Testis (tissue), 3 donors: ENCODE measurements around the gene GABRR3. TPM values are rescaled to one million over a fixed set of nuclear protein-coding genes. Genes with fewer than 3 reads are reported as not detected.

Experiments used
- DNase-seq: peaks from one replicate; pipeline ENCODE4 v3.0.0-alpha.2; 2019
- H3K27ac ChIP-seq, 2 donors: fragments of 200-600 bp; sonication (generic); one replicate each; pipeline ENCODE4 v1.5.1; 2019
- H3K27me3 ChIP-seq: fragments of 200-600 bp; sonication (generic); one replicate; pipeline ENCODE4 v1.5.1; 2019
- H3K36me3 ChIP-seq: fragments of 200-600 bp; sonication (generic); one replicate; pipeline ENCODE4 v1.5.1; 2017; ENCODE audit warnings: low read depth; ENCODE audit errors: missing control alignments
- H3K4me1 ChIP-seq: fragments of 200-600 bp; sonication (generic); one replicate; pipeline ENCODE4 v1.5.1; 2019
- H3K4me3 ChIP-seq, 2 donors: fragments of 200-600 bp; sonication (generic); one replicate each; pipeline ENCODE4 v1.5.1; 2017 to 2019
- H3K9me3 ChIP-seq: fragments of 200-600 bp; sonication (generic); one replicate; pipeline ENCODE4 v1.5.1; 2017
- CTCF ChIP-seq, 3 experiments: fragments of 450-650 bp in 2 of 3; fragments of 200-600 bp in 1 of 3; sonication (generic) in 1 of 3; IDR thresholded peaks; one replicate each; pipeline ENCODE4 v1.5.1; 2016 to 2019; ENCODE audit warnings: antibody characterized with exemption in 3 of 3, mild to moderate bottlenecking in 2 of 3, moderate library complexity in 1 of 3
- POLR2A ChIP-seq: fragments of 450-650 bp; IDR thresholded peaks from one replicate; pipeline ENCODE4 v1.6.1; 2017; ENCODE audit warnings: antibody characterized with exemption, mild to moderate bottlenecking, moderate library complexity
- WGBS, 2 donors: methylation state at CpG; one replicate each; pipeline ENCODE4 v1.1.5; 2018; 5-methylcytosine and 5-hydroxymethylcytosine counted together
- intact Hi-C: fragments of 100-400 bp; cut with DNase I; formaldehyde crosslinking; loops from one replicate; pipeline ENCODE4 v1.15.1; 2023; ENCODE audit warnings: low total_unique reads
- polyA plus RNA-seq: library from polyadenylated mRNA; stranded (reverse); fragments of 350-450 nt; fragmentation: Illumina TruSeq; extraction: RNeasy Lipid Tissue Mini Kit (QIAGEN cat#74804); gene quantifications from one replicate; pipeline ENCODE4 v1.2.3, GENCODE V29; 2014; ENCODE audit warnings: low read depth, low replicate concordance; ENCODE audit not compliant: insufficient read depth
- total RNA-seq, 2 donors: library from RNA; depleted of rRNA; stranded (reverse); fragments of >200 nt; gene quantifications; one replicate each; pipeline ENCODE4 v1.2.3, GENCODE V29; 2016

GABRR3 gene
- total and polyA plus RNA-seq, 3 donors from 2014 or later, result 0.19 to 0.55 (median 0.38) TPM

- H3K27me3 ChIP-seq, result no peaks in the 10 kb centered on the region
- H3K9me3 ChIP-seq, result no peaks in the 10 kb centered on the region
- TF ChIP-seq CTCF (IDR thresholded peaks at IDR 0.05) (no peak), POLR2A (no peak)
- no peak overlapping the region for H3K27ac ChIP-seq
- H3K36me3 ChIP-seq, result no peaks in the 10 kb centered on the region
- DNase-seq, result no peak
- no peak overlapping the region for H3K4me3 ChIP-seq
- WGBS, 2 donors, result 87 to 89% methylated on average over 1 of the region's 1 CpG
- no peaks in the 10 kb centered on the region for H3K4me1 ChIP-seq
- intact Hi-C loops, result no loop called here
Observed at GRCh38 chr3:98057631-98058030, 22.5 kb upstream of the GABRR3 start.

GRCh38 chr3:98056035-98056434 is 20.9 kb upstream of the GABRR3 start:
- H3K4me1 ChIP-seq, result no peaks in the 10 kb centered on the region
- TF ChIP-seq POLR2A, result no peak
- H3K9me3 ChIP-seq, result no peaks in the 10 kb centered on the region
- H3K4me3 ChIP-seq, result no peak overlapping the region
- H3K27ac ChIP-seq, result no peak overlapping the region
- DNase-seq, result no peak
- H3K27me3 ChIP-seq, result no peaks in the 10 kb centered on the region
- H3K36me3 ChIP-seq, result no peaks in the 10 kb centered on the region
- intact Hi-C loops, result no loop called here

- no peaks in the 10 kb centered on the region for H3K36me3 ChIP-seq
- no peaks in the 10 kb centered on the region for H3K4me1 ChIP-seq
- no peak for DNase-seq
- no peaks in the 10 kb centered on the region for H3K27me3 ChIP-seq
- no peak overlapping the region for H3K27ac ChIP-seq
- TF ChIP-seq CTCF (IDR thresholded peaks at IDR 0.05) (no peak), POLR2A (no peak)
- no peaks in the 10 kb centered on the region for H3K9me3 ChIP-seq
- intact Hi-C loops, result loop anchor here (10.0 kb wide), 1 partner anchor 276 kb away; no protein-coding TSS in a partner anchor
- no peak overlapping the region for H3K4me3 ChIP-seq
- WGBS, 2 donors, result 70 to 73% methylated on average over 1 of the region's 1 CpG
Observed at GRCh38 chr3:98049271-98049670, 14.2 kb upstream of the GABRR3 start.

GRCh38 chr3:98048586-98048985 is 13.5 kb upstream of the GABRR3 start:
- WGBS, 2 donors, result 35 to 41% methylated on average over 1 of the region's 1 CpG
- no peak overlapping the region for H3K4me3 ChIP-seq
- no peaks in the 10 kb centered on the region for H3K4me1 ChIP-seq
- DNase-seq, result no peak
- no peak for TF ChIP-seq POLR2A
- H3K9me3 ChIP-seq, result no peaks in the 10 kb centered on the region
- H3K27ac ChIP-seq, result no peak overlapping the region
- intact Hi-C loops, result loop anchor here (10.0 kb wide), 1 partner anchor 276 kb away; no protein-coding TSS in a partner anchor
- no peaks in the 10 kb centered on the region for H3K36me3 ChIP-seq
- no peaks in the 10 kb centered on the region for H3K27me3 ChIP-seq

GRCh38 chr3:98041350-98041749 is 6.2 kb upstream of the GABRR3 start:
- Histone ChIP-seq H3K27ac (no peak overlapping the region), H3K36me3 (no peaks in the 10 kb centered on the region), H3K9me3 (no peaks in the 10 kb centered on the region), H3K4me1 (no peaks in the 10 kb centered on the region), H3K4me3 (no peak overlapping the region), H3K27me3 (no peaks in the 10 kb centered on the region)
- WGBS, 2 donors, result 90 to 96% methylated on average over 1 of the region's 1 CpG
- no peak for DNase-seq
- intact Hi-C loops, result loop anchor here (10.0 kb wide), 1 partner anchor 283 kb away; no protein-coding TSS in a partner anchor
- no peak for TF ChIP-seq CTCF (IDR thresholded peaks at IDR 0.05)
- no peak for TF ChIP-seq POLR2A

GRCh38 chr3:98039322-98040024 is 4.4 kb upstream of the GABRR3 start:
- Histone ChIP-seq H3K9me3 (no peaks in the 10 kb centered on the region), H3K27me3 (no peaks in the 10 kb centered on the region), H3K27ac (no peak overlapping the region), H3K4me3 (peak overlapping the region; percentile 10 to 22), H3K4me1 (no peaks in the 10 kb centered on the region), H3K36me3 (no peaks in the 10 kb centered on the region)
- WGBS, 2 donors, result 10 to 12% methylated on average over 13 of the region's 13 CpGs
- DNase-seq, result peak; percentile 75
- intact Hi-C loops, result loop anchor here (10.0 kb wide), 1 partner anchor 285 kb away; no protein-coding TSS in a partner anchor
- TF ChIP-seq POLR2A (no peak), CTCF (IDR thresholded peaks at IDR 0.05) (peak; percentile 77 to 93 (median 78))
